GM19193 (cell line): ENCODE data around the gene PCGF2.

Experiments used
- POLR2A ChIP-seq: IDR thresholded peaks from 4 replicates; pipeline ENCODE4 v1.6.1; 2011; ENCODE audit not compliant: insufficient read depth, insufficient read length; ENCODE audit errors: extremely low read depth

Gene PCGF2

DNA sequence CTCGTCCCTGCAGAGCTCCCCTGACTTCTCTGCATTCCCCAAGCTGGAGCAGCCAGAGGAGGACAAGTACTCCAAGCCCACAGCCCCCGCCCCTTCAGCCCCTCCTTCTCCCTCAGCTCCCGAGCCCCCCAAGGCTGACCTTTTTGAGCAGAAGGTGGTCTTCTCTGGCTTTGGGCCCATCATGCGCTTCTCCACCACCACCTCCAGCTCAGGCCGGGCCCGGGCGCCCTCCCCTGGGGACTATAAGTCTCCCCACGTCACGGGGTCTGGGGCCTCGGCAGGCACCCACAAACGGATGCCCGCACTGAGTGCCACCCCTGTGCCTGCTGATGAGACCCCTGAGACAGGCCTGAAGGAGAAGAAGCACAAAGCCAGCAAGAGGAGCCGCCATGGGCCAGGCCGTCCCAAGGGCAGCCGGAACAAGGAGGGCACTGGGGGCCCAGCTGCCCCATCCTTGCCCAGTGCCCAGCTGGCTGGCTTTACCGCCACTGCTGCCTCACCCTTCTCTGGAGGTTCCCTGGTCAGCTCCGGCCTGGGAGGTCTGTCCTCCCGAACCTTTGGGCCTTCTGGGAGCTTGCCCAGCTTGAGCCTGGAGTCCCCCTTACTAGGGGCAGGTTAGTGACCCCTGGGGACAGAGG lies 31.6 kb downstream of the PCGF2 start:
- no peak for TF ChIP-seq POLR2A

DNA sequence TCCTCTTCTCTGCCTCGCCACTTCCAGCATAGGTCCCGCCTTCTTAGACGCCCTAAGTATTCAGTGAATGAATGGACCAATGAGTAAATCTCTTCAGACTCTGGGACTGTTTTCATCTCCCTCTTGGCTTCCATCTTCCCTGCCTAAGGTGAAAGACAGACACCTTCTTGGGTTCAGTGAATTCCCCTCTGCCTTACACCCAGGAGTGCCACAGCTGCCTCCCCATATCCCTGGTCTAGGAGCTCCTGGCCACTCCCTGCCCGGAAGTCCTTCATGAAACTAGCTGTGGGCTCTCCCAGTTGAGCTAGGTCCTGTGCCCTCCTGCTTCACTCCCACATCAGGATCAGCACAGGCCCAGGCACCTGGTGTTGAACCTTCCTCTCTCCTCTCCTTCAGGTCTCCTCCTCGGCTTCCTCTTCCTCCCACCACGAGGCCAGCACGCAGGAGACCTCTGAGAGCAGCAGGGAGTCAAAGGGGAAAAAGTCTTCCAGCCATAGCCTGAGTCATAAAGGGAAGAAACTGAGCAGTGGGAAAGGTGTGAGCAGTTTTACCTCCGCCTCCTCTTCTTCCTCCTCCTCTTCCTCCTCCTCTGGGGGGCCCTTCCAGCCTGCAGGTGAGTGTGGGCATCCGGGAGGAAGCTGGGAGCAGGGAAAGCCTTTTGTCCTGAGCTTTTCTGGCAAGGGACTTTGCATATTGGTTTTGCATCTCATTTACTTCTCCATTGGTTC lies 32.8 kb downstream of the PCGF2 start:
- TF ChIP-seq POLR2A, result peak; percentile 27

DNA sequence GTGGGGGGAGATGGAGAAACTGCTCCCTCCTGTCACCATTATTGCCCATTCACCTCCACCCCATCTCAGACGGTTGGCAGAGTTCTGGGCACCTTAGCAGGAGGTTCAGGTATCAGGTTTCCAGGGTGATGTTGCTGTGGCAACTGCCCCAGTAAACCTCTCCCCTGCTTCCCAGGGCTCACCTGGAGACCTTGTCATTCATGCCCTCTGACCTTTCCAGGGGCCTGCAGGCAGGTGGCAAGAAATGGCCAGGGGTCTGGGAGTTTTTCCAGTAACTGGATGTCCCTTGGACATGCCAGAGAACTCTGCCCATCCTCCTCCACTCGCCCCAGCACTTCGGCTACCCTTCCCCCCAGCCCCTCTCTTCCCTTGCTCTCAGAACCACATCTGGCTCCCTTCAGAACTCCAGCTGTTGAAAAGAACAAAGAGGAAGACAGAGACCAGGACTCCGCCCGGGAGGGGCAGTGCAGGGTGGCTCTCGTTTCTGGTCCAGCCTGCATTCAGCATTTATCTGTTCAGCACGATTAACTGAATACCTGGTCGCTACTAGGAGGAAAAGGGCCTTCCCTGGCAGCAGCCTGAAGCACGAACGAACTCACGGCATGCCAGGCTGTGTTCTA lies 34.6 kb downstream of the PCGF2 start:
- TF ChIP-seq POLR2A, result no peak

DNA sequence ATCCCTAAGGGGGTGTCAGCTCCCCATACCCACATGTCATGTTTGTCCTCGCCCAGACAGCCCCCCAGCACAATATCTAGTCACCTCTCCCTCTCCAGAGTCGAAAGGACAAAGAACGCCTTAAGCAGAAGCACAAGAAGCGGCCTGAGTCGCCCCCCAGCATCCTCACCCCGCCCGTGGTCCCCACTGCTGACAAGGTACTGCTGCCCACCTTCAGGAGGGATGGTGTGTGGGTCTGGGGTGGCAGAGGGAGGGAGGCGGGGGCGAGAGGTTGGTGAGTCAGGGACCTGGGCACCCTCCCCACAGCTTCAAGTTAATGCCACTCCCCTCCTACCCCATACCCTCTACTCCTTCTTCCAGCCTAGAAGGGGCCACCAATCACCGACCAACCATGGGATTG lies 35.5 kb downstream of the PCGF2 start:
- no peak for TF ChIP-seq POLR2A

DNA sequence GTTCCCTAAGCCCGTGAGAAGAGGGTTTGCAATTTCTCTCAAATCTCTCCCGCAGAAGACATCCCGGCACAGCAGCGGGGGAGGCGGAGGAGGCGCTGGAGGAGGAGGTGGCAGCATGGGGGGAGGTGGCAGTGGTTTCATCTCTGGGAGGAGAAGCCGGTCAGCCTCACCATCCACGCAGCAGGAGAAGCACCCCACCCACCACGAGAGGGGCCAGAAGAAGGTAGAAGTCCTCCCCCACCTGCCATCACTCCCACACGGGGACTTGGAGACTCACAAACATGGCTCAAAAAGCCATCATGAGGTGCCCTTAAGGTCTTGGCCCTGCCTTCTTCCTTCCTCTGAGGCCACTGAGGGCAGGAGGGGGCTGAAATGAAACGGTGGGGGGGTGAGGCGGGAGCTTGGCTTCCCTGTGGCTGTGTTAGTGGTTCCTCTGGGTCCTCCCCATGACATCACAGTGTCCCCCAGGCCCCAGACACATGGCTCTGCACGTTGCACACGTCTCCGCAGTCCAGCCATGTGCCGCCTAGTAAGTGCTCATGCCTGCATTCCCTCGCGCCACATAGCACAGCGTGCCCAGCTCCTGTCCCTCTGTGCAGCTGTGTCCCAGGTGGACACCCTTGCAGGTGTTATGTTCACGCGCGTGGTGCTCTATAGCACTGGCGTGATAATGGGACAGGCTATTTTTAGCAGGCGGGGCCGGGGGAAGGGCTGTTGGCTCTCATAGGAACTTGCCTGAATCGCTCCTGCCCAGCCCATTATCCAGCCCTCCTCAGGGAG lies 36.2 kb downstream of the PCGF2 start:
- TF ChIP-seq POLR2A, result no peak

DNA sequence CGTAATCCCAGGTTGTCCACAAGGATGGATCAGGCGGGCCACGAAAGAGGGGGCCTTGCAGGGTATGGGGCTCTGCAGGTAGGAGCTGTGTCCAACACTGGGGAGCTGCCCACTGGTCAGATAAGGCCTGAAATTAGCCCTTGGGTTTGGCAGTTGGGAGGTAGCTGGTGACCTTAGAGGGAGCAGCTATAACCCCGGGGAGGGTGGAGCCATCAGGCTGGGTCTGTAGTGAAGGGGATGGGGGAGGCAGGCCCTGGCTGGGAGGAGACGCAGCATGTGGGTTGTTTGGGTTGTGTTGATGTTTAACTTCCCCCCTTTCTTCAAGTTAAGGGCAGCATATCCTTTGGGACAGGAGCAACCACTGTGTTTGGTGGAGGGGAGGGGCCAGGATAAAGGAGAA lies 37.2 kb downstream of the PCGF2 start:
- TF ChIP-seq POLR2A, result no peak

DNA sequence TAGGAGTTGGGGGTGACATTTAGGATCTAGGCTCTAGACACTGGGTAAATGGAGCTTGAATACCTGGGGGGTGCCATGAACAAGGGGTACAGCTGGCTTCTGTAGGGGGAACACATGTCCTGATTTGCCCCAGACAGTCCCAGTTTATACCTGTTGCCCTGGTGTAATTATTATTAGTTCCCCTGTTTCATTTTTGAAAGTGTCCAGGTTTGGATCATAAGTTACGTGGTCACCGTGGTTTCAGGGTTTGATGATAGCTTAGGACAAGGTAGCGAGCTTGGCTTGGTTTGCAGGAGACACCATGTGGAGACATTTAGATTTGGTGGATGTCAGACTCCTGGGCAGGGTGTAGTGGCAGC lies 37.6 kb downstream of the PCGF2 start:
- no peak for TF ChIP-seq POLR2A

DNA sequence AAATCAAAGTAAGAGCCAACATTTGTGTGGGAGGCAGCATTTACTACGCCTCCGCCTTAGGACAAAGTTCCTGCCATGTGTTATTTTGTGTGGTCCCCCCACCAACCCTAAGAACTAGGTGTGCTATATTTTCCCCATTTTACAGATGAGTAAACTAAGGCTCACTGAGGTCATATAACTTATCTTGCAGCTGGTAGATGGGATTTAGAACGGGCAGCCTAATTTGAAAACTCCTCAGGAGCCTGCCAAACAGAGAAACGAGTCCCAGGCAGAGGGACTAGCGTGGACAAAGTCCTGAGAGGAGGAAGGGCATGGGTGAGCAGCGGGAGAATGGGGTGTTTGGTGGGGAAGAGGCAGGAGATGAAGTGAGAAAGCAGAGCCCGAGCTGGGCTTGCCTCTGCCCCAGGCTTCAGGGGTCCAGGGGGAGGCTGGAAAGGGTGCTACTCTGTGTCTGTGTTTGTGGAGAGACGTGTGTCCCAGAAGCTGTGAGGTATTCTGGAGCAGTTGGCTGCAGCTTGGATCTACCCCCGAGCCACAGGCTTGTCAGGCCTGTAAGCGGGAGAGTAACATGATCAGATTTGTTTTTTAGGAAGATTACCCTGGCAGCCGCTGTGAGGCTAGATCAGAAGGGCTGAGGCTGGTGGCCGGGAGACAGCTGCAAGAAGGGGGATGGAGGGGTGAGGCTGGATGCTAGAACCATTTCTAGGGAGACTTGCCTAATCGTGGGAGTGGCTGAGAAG lies 38.1 kb downstream of the PCGF2 start:
- peak; percentile 18 for TF ChIP-seq POLR2A

DNA sequence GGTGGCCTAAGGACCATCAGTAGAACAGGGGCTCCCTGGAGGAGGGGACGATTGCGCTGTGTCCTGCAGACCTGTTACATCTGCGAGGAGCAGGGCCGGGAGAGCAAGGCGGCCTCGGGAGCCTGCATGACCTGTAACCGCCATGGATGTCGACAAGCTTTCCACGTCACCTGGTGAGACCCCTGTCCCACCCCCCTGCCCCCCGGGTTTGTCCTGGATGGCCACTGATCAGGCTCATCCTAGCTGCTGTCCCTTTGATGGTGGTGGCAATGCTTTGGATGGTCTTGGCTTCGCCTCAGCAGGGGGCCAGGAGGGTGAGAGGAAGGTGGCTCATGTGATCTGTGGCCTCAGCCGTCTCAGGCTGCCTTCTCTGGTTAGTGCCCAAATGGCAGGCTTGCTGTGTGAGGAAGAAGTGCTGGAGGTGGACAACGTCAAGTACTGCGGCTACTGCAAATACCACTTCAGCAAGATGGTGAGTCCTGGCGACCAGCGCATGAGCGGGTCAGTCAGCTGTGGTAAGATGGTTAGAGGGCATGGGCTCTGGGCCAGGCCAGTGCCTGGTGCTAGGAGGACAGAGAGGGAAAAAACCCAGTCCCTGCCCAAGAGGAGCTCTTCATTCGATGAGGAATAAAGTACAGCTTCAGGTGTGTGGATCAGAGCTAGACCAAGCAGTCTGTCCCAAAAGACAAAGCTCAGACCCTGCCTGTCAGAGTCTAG lies 38.9 kb downstream of the PCGF2 start:
- no peak for TF ChIP-seq POLR2A

DNA sequence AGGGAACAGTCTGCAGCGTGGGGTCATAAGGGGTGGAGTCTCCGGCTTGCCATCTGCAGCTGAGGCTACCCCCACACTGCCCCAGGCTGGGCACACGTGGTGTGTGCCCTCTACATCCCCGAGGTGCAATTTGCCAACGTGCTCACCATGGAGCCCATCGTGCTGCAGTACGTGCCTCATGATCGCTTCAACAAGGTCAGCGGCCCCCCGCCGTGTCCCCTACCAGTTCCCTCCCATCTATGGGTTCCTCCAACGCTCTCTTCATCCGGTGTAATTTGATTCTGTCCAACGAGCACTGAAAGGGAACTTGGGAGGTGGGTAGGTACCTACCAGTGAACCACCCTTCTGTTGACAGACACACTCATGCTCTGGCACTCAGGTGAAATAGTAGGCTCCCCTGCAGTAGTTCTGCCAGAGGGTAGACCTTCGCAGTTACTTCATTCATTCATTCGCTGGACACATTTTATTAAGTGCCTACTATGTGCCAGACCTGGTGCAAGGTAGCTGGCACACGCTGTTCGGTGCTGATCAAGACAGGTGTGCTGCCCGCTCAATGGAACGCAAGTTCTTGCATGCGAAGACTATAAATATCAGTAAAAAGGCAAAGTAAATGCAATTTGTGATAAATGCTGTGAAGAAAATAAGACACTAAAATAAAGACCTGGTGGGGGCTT lies 40.3 kb downstream of the PCGF2 start:
- no peak for TF ChIP-seq POLR2A

DNA sequence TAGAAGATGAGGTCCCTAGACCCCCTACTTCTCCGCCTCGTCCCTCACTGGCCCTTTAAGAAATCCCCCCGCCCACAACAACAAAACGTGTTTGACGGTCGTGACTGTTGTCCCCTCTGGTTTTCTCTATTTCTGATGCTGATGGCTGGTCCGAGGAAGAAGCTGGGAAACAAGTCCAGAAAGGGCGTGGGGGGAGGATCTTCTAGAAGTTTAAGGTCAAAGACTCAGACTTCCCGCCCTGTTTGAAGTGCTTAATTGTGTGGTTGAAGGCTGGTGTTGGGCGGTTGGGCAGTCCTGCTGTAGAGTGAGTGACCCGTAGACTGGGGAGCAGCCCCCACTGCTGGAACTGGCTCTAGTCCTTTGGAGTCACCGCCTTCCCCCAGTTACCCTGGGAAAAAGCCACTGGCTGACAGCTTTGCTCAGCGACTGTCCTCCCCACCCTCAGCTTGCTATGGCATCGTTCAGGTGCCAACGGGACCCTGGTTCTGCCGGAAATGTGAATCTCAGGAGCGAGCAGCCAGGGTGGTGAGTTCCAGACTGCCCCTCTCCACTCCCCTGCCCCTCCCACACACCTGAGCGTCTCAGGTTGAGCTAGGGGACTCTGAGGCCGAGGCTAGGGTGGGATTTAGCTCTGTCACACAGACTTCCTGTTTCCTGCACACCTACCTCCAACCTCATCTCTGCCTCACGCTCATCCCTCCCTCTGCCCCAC lies 41.5 kb downstream of the PCGF2 start:
- TF ChIP-seq POLR2A, result no peak

DNA sequence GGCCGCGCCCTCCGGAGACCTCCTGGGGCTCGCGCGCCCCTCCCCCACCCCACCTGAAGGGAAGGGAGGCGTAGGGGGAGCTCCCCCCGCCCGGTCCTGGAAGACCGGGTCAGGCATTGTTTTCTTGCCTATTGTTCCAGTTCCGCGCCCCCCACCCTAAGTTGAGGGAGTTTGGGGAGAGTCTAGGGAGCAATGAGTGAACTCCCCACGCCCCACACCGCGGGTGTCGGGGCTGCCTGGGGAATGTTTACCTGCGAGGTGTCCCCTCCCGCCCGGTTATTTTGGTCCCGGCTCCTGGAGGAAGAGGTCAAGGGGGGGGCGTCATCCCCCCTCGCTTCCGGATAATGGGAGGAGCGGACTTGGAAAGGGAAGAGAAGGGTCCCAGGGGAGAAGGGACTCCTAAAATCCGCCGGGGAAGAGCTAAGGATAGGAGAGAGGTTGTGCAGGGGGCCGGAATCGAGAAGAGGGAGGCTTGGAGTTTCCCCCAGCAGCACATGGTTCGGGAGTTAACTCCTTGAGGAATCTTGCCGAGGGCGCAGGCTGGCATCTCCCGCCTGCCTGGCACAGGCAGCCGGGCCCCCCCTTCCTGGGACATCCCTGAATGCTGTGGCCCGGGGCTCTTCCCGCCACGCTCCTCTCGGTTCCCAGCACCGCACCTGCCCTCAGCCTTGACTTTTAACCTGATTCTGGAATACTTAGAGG lies 42.2 kb downstream of the PCGF2 start:
- TF ChIP-seq POLR2A, result no peak

DNA sequence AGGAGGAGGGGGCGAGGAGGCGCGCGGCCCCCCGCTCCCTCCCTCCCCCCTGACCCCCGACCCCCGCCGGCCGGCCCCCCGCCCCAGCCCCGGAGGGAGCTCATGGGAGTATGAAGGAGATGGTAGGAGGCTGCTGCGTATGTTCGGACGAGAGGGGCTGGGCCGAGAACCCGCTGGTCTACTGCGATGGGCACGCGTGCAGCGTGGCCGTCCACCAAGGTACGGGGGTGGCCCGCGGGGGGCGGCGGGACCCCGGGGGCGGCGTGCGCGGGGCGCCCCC lies 42.7 kb downstream of the PCGF2 start:
- no peak for TF ChIP-seq POLR2A
